Measurements from ENCODE around the gene CCNB2.

- TF ChIP-seq EZH2 (IDR thresholded peaks at IDR 0.05; ENCODE audit: borderline replicate concordance, low read depth, low read length, severe bottlenecking) = no peak
- TF ChIP-seq, protein P1, sequence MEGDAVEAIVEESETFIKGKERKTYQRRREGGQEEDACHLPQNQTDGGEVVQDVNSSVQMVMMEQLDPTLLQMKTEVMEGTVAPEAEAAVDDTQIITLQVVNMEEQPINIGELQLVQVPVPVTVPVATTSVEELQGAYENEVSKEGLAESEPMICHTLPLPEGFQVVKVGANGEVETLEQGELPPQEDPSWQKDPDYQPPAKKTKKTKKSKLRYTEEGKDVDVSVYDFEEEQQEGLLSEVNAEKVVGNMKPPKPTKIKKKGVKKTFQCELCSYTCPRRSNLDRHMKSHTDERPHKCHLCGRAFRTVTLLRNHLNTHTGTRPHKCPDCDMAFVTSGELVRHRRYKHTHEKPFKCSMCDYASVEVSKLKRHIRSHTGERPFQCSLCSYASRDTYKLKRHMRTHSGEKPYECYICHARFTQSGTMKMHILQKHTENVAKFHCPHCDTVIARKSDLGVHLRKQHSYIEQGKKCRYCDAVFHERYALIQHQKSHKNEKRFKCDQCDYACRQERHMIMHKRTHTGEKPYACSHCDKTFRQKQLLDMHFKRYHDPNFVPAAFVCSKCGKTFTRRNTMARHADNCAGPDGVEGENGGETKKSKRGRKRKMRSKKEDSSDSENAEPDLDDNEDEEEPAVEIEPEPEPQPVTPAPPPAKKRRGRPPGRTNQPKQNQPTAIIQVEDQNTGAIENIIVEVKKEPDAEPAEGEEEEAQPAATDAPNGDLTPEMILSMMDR (IDR thresholded peaks at IDR 0.05; ENCODE audit: extremely low read depth in 1 of 2, insufficient read depth in 1 of 2, low read depth in 1 of 2, low read length in 2 of 2) = no peak
- TF ChIP-seq JUN (IDR thresholded peaks at IDR 0.05; ENCODE audit: borderline replicate concordance, insufficient read depth, insufficient read length, low read depth) = no peak
Observed at GRCh38 chr15:59115047-59115446, 10.1 kb downstream of the CCNB2 start.

Measured in endothelial cell of umbilical vein (primary cell).